ENCODE measurements around the gene TBC1D22B.

DNA sequence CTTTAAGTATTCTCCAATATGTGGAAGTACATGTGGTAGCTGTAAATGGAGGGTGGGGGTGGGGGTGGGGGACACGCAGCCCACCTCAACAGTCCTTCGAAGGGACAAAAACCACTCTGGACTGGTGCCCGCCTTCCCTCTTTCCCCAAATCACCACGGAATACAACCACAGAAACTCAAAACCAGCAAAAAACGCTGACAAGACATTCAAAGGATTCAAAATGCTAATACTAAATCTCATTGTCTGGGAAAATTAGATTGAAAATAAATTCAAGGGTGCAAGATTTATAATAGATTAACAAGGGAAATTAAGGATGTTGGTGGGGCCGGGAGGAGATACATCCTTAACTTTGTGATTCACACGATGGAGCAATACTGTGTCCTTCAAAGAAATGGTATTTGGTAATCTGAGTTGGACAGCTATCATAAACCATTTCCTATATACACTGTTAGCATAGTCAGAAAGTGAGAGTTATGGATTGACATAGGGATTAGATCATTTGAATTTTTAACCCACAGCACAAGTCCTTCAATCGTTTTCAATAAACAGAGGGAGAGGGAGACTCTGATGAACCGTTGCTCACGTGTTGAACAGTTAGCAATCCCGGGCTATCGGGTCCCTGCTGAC, 766 bp upstream of the TBC1D22B start:
- TF ChIP-seq, protein P1, sequence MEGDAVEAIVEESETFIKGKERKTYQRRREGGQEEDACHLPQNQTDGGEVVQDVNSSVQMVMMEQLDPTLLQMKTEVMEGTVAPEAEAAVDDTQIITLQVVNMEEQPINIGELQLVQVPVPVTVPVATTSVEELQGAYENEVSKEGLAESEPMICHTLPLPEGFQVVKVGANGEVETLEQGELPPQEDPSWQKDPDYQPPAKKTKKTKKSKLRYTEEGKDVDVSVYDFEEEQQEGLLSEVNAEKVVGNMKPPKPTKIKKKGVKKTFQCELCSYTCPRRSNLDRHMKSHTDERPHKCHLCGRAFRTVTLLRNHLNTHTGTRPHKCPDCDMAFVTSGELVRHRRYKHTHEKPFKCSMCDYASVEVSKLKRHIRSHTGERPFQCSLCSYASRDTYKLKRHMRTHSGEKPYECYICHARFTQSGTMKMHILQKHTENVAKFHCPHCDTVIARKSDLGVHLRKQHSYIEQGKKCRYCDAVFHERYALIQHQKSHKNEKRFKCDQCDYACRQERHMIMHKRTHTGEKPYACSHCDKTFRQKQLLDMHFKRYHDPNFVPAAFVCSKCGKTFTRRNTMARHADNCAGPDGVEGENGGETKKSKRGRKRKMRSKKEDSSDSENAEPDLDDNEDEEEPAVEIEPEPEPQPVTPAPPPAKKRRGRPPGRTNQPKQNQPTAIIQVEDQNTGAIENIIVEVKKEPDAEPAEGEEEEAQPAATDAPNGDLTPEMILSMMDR (IDR thresholded peaks at IDR 0.05): no peak
- no peak for TF ChIP-seq POLR2A (IDR thresholded peaks at IDR 0.05)
